Testis (tissue), 3 donors: ENCODE data around the gene HES5. TPM values are rescaled to one million over a fixed set of nuclear protein-coding genes. Genes with fewer than 3 reads are reported as not detected.

Experiments used
- DNase-seq: peaks from one replicate; pipeline ENCODE4 v3.0.0-alpha.2; 2019
- H3K27ac ChIP-seq, 2 donors: fragments of 200-600 bp; sonication (generic); one replicate each; pipeline ENCODE4 v1.5.1; 2019
- H3K27me3 ChIP-seq: fragments of 200-600 bp; sonication (generic); one replicate; pipeline ENCODE4 v1.5.1; 2019
- H3K36me3 ChIP-seq: fragments of 200-600 bp; sonication (generic); one replicate; pipeline ENCODE4 v1.5.1; 2017; ENCODE audit warnings: low read depth; ENCODE audit errors: missing control alignments
- H3K4me1 ChIP-seq: fragments of 200-600 bp; sonication (generic); one replicate; pipeline ENCODE4 v1.5.1; 2019
- H3K4me3 ChIP-seq, 2 donors: fragments of 200-600 bp; sonication (generic); one replicate each; pipeline ENCODE4 v1.5.1; 2017 to 2019
- H3K9me3 ChIP-seq: fragments of 200-600 bp; sonication (generic); one replicate; pipeline ENCODE4 v1.5.1; 2017
- CTCF ChIP-seq, 3 experiments: fragments of 450-650 bp in 2 of 3; fragments of 200-600 bp in 1 of 3; sonication (generic) in 1 of 3; IDR thresholded peaks; one replicate each; pipeline ENCODE4 v1.5.1; 2016 to 2019; ENCODE audit warnings: antibody characterized with exemption in 3 of 3, mild to moderate bottlenecking in 2 of 3, moderate library complexity in 1 of 3
- POLR2A ChIP-seq: fragments of 450-650 bp; IDR thresholded peaks from one replicate; pipeline ENCODE4 v1.6.1; 2017; ENCODE audit warnings: antibody characterized with exemption, mild to moderate bottlenecking, moderate library complexity
- WGBS, 2 donors: methylation state at CpG; one replicate each; pipeline ENCODE4 v1.1.5; 2018; 5-methylcytosine and 5-hydroxymethylcytosine counted together
- intact Hi-C: fragments of 100-400 bp; cut with DNase I; formaldehyde crosslinking; loops from one replicate; pipeline ENCODE4 v1.15.1; 2023; ENCODE audit warnings: low total_unique reads
- polyA plus RNA-seq: library from polyadenylated mRNA; stranded (reverse); fragments of 350-450 nt; fragmentation: Illumina TruSeq; extraction: RNeasy Lipid Tissue Mini Kit (QIAGEN cat#74804); gene quantifications from one replicate; pipeline ENCODE4 v1.2.3, GENCODE V29; 2014; ENCODE audit warnings: low read depth, low replicate concordance; ENCODE audit not compliant: insufficient read depth
- total RNA-seq, 2 donors: library from RNA; depleted of rRNA; stranded (reverse); fragments of >200 nt; gene quantifications; one replicate each; pipeline ENCODE4 v1.2.3, GENCODE V29; 2016

HES5 gene
- total and polyA plus RNA-seq, 3 donors from 2014 or later = 1.1 to 4.2 (median 2.8) TPM

DNA sequence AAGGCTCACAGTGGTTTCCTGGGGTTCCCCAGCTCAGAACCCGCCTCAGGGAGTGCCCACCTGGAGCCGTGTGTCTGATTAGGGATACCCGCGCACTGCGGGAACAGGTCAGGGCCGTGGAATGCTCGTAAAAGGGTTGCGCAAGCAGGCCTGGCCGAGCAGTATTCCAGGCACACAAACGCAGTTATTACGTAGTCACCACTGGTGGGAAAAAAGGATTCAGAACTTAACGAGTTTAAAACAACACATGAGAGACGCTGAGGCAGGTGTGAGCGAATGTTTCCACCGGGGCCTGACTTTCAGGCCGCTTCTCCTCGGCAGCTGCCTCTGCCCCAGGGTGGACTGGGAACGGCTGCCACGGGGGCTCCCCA, 35.8 kb downstream of the HES5 start:
- TF ChIP-seq CTCF (IDR thresholded peaks at IDR 0.05) (no peak), POLR2A (no peak)
- intact Hi-C loops = no loop called here
- no peak overlapping the region for H3K27ac ChIP-seq
- no peak overlapping the region for H3K4me3 ChIP-seq
- DNase-seq = no peak
- no peaks in the 10 kb centered on the region for H3K36me3 ChIP-seq
- no peaks in the 10 kb centered on the region for H3K9me3 ChIP-seq
- H3K27me3 ChIP-seq = no peaks in the 10 kb centered on the region
- H3K4me1 ChIP-seq = no peaks in the 10 kb centered on the region
- 76 to 86% methylated on average over 17 to 19 of the region's 19 CpGs for WGBS, 2 donors

DNA sequence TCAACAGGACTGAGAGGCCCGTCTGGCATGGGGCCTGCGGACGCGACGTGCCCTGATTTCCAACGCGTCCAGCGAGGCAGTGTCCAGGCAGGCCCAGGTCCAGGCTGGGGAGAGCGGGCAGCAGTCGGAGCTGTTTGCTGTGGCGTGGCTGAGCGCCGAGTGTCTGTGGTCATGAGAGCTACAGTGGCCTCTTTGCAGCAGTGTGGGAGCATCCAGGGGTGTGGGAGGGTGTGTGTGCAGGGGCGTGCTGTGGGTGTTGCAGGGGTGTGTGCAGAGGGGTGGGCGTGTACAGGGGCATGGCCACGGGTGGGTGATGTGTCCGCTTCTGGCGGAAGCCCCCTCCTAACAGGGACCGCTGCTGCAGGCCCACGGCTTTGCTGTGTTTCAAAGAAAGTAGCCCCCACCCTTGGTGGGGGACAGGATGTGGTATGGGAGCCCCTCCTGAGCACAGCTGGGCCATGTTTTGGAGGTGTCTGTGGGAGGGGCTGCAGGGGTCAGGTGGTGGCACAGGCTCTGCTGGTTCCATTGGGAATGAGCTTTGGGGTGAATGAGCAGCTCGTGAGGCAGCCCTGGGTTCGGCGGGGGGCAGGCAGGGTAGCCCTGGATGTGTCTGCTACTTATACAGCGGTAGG, 36.3 kb downstream of the HES5 start:
- intact Hi-C loops = no loop called here
- 73 to 96% methylated on average over 4 to 24 of the region's 24 CpGs for WGBS, 2 donors
- TF ChIP-seq CTCF (IDR thresholded peaks at IDR 0.05) (no peak), POLR2A (no peak)
- no peak overlapping the region for H3K4me3 ChIP-seq
- H3K9me3 ChIP-seq = no peaks in the 10 kb centered on the region
- H3K27me3 ChIP-seq = no peaks in the 10 kb centered on the region
- DNase-seq = peak; percentile 29
- no peaks in the 10 kb centered on the region for H3K4me1 ChIP-seq
- no peaks in the 10 kb centered on the region for H3K36me3 ChIP-seq
- no peak overlapping the region for H3K27ac ChIP-seq

- intact Hi-C loops = no loop called here
- DNase-seq = no peak
- WGBS, 2 donors = 51% methylated on average over 19 of the region's 19 CpGs; no CpG with 5 or more reads in 1 of the 2 donors
- no peaks in the 10 kb centered on the region for H3K9me3 ChIP-seq
- H3K27ac ChIP-seq = no peak overlapping the region
- no peak for TF ChIP-seq CTCF (IDR thresholded peaks at IDR 0.05)
- no peak for TF ChIP-seq POLR2A
- H3K36me3 ChIP-seq = no peaks in the 10 kb centered on the region
- H3K27me3 ChIP-seq = no peaks in the 10 kb centered on the region
- H3K4me3 ChIP-seq = no peak overlapping the region
- H3K4me1 ChIP-seq = no peaks in the 10 kb centered on the region
Observed at GRCh38 chr1:2493218-2493617, 36.8 kb downstream of the HES5 start.

DNA sequence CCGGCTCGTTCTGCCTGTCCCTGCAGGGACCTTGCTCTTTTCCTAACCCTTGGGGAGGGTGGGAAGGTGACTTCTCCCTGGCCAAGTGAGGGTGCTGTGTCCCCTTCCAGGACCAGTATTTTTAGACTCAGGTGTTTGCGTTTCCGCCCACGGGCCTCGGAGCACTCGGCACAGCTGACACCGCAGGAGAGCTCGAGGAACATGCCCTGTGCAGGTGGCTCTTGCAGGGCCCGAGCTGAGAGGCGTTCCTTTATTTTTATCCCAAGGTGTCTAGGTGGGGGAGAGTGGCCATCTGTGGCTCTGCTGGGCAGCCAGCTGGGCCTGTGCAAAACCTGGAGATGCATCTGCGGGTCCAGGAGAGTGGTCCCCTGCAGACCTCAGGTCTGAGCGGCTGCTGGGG, 38.0 kb downstream of the HES5 start:
- TF ChIP-seq POLR2A = no peak
- no peak for TF ChIP-seq CTCF (IDR thresholded peaks at IDR 0.05)
- Histone ChIP-seq H3K27me3 (no peaks in the 10 kb centered on the region), H3K27ac (no peak overlapping the region), H3K36me3 (no peaks in the 10 kb centered on the region), H3K4me1 (no peaks in the 10 kb centered on the region), H3K4me3 (no peak overlapping the region), H3K9me3 (no peaks in the 10 kb centered on the region)
- no peak for DNase-seq
- 76 to 82% methylated on average over 2 to 13 of the region's 13 CpGs for WGBS, 2 donors
- intact Hi-C loops = no loop called here

DNA sequence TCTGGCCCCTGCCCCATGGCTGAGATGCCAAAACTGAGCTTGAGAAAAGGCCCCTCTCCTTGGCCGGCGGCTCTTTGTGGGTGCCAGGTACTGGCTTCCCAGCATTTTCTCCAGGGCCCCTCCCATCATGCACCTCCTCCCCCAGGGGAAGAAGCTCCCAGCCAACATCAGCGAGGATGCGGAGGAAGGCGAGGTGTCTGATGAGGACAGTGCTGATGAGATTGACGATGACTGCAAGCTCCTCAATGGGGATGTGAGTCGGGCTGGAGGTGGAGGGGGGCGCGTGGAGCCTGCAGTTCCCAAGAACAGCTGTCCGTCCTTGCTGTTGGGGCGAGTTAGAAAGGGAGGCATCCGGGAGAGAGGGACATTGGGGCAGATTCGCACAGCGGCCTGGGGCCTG, 40.4 kb downstream of the HES5 start:
- Histone ChIP-seq H3K4me1 (no peaks in the 10 kb centered on the region), H3K9me3 (no peaks in the 10 kb centered on the region), H3K36me3 (no peaks in the 10 kb centered on the region), H3K27ac (no peak overlapping the region), H3K4me3 (no peak overlapping the region), H3K27me3 (no peaks in the 10 kb centered on the region)
- intact Hi-C loops = no loop called here
- TF ChIP-seq CTCF (IDR thresholded peaks at IDR 0.05) (no peak), POLR2A (no peak)
- WGBS, 2 donors = 87 to 90% methylated on average over 14 of the region's 14 CpGs
- DNase-seq = no peak
